Esophagus squamous epithelium (tissue), 4 donors: ENCODE measurements around the gene TMEM35B.
"Not testable (repeated sequence)": the region's sequence is repeated elsewhere in the genome, so short reads cannot be mapped to it uniquely, and the experiment has no call there.

Experiments
- POLR2A ChIP-seq, 4 donors: fragments of 450-650 bp; IDR thresholded peaks; one replicate each; pipeline ENCODE4 v1.6.1; 2017; ENCODE audit warnings: antibody characterized with exemption in 4 of 4, mild to moderate bottlenecking in 4 of 4, moderate library complexity in 3 of 4
- TF ChIP-seq, protein P1 (sequence below), 6 experiments: fragments of 450-650 bp in 4 of 6; fragments of 200-600 bp in 2 of 6; sonication (generic) in 2 of 6; IDR thresholded peaks; one replicate each; pipeline ENCODE4 v1.5.1; 2016 to 2019; ENCODE audit warnings: antibody characterized with exemption in 6 of 6, mild to moderate bottlenecking in 4 of 6, moderate library complexity in 4 of 6

GRCh38 chr1:34947641-34948314, 37.4 kb downstream of the TMEM35B start:
- TF ChIP-seq, protein P1, sequence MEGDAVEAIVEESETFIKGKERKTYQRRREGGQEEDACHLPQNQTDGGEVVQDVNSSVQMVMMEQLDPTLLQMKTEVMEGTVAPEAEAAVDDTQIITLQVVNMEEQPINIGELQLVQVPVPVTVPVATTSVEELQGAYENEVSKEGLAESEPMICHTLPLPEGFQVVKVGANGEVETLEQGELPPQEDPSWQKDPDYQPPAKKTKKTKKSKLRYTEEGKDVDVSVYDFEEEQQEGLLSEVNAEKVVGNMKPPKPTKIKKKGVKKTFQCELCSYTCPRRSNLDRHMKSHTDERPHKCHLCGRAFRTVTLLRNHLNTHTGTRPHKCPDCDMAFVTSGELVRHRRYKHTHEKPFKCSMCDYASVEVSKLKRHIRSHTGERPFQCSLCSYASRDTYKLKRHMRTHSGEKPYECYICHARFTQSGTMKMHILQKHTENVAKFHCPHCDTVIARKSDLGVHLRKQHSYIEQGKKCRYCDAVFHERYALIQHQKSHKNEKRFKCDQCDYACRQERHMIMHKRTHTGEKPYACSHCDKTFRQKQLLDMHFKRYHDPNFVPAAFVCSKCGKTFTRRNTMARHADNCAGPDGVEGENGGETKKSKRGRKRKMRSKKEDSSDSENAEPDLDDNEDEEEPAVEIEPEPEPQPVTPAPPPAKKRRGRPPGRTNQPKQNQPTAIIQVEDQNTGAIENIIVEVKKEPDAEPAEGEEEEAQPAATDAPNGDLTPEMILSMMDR (IDR thresholded peaks at IDR 0.05) = not testable (repeated sequence)
- not testable (repeated sequence) for TF ChIP-seq POLR2A (IDR thresholded peaks at IDR 0.05)
